HG02870 (cell line): ENCODE results near the gene TNIK.

Experiments
- ATAC-seq: cut with Tn5 transposase; IDR thresholded peaks from one replicate; pipeline ENCODE4 v1.9.1; 2021; ENCODE audit warnings: mild to moderate bottlenecking, moderate library complexity; ENCODE audit not compliant: unreplicated experiment

Gene TNIK

DNA sequence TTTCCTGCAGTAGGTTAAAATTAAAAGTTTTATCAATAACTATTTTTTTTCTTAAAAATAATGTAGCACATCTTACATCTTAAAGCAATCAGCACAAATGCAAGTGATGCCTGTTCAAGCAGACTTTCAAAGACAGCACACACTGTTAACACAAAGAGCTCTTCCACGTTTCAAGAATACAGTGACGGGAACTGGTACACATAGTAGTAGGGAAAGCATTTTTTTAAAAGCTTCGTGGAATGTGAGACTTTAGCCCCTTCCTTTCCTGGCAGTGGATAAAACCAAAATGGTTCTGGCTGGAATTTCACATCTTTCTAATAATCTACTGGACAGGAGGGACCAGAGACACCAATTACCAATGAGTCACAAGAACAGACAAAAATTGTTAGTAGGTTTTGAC lies 400.2 kb downstream of the TNIK start:
- ATAC-seq, result no peak

DNA sequence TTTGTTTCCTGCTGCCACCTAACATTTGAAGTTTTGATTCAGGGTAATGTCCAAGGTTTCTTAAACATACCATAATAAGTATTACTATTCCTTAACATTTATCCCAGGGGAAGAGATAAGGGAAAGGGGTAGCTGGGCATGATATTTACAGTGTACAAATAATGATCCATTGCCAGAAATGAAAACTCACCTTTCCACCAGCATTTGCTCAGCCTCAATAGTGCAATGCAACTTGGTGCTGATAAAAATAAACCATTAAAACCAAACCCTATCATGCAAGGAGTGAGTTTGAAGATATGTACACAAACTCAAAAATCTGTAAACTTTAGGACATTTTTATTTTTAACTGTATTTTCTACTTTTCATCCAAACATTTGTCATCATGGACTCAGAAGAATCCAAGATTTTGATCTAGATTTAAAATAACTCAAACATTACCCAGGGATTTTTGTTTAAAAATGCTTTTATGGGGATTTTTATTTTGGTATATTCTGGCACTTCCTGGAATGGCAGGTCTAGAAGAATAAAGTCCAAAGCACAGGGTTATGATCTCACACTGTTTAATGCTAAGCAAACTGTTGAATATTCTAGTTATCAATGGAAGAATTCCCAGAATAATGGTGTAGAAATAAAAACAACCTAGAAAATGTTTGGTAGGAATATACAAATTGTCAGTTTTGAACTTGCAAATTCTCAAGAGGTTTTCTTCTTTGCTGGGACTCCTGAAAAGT lies 401.2 kb downstream of the TNIK start:
- ATAC-seq, result no peak

DNA sequence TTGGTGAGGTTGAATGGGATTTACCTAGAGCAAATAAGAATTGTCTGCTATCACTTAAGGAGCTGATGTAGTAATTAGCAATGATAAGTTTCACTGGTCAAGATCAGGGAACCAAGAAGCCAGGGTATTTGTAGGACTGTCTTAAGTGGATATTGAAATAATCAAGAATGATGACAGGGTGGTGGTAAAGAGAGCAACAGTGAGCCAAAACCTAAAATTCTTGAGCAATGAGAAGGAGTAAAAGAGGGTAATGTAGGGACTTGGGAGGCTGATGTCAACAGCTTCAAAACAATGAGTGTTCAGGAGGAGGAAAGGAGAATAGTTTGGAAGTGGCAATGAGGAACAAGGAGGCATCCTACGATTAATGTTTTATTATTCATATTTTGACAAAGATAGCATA lies 402.1 kb downstream of the TNIK start:
- ATAC-seq, result no peak

GRCh38 chr3:171057072-171057471 lies 403.1 kb downstream of the TNIK start:
- ATAC-seq, result no peak

- no peak for ATAC-seq
These were observed 403.7 kb downstream of the TNIK start for GRCh38 chr3:171056528-171056927.

- no peak for ATAC-seq
These were observed 404.6 kb downstream of the TNIK start for GRCh38 chr3:171055336-171056178.

DNA sequence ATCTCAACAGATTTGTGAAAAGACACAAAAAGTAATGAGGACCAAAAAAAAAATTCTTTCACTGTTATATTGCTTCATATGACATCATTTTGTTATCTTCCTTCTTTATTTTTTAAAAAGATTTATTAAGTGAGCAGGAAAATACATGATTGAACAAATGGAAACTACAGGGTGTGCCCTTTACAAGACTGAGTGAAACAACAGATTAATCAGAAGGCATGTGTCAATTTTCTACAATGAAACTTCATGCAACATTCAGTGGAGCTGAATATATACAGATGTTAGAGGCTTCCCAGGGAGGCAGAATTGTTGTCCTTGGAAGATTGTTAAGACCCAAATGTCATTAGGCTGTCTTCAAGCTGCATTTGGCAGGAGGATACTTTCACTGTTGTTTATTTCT lies 405.3 kb downstream of the TNIK start:
- no peak for ATAC-seq

- ATAC-seq, result no peak
These were observed 406.0 kb downstream of the TNIK start for GRCh38 chr3:171054231-171054630.

DNA sequence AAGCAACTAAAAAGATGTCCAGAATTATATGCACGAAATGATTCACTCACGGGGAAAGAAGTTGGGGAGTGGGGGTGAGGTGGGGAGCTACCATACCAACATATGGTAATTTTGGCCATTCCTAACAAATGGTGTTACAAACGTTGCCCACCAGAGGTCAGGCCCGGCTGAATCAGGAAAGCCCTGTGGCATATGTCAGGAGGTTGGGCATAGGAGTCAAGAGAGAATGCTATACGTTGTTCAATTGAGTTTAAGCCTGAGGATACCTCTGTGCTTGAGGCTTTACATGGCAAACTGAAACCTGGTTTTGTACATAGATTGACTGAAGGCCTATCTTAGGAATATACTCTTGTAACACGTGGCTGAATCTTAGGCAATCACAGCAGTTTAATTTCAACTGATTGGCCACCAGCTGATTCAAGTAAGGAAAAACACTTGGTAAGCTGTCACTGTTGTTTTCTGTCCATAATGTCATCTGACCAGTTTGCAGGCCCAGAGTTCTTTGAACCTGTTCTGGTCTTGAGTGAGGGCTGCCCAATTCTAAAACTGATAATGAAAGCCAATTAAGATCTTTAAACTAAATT lies 410.3 kb downstream of the TNIK start:
- peak; percentile 89 for ATAC-seq

- ATAC-seq, result no peak
These were observed 413.4 kb downstream of the TNIK start for GRCh38 chr3:171046760-171047159.

DNA sequence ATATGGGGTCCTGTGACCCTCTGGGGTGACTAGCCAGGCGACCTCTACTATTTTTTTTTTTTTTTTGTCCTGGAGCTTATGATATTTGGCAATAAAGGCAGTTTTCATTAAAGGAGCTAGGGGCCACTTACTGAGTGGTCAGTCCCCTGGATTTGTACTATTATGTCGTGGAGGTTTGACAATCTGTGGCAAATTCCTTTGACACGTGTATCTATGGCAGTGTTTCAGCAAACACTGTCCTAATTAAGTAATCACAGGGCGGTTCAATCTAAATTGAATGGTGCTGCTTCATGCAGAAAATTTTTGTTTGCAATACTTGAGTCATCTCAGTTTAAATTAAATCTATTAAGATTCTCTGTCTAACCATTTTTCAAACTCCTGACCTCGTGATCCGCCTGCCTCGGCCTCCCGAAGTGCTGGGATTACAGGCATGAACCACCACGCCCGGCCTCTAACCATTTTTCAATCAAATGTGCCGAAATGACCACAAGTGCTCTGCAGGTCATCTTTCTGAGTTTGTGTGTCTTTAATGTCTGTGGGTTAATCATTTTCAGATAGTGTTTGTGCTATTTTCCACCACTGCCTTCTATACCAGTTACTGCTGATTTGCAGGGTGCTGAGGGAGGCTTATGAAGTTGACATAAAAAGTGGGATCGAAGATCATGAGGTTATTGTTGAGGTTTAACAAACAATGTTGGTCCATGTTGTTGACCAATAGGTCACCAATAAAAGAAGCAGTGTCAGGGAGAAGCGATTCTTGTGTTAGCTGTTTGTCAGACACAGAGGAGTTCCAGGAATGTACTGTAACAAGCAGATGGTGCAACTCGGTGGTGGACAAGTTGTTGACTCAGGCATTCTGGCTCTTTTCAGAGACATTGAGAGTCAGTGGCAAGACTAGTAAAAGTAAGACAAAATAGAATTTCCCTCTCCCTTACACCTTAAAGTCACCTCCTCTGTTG lies 415.1 kb downstream of the TNIK start:
- no peak for ATAC-seq

GRCh38 chr3:171044384-171044783 lies 415.8 kb downstream of the TNIK start:
- ATAC-seq, result no peak

- no peak for ATAC-seq
These were observed 420.5 kb downstream of the TNIK start for GRCh38 chr3:171039674-171040073.

DNA sequence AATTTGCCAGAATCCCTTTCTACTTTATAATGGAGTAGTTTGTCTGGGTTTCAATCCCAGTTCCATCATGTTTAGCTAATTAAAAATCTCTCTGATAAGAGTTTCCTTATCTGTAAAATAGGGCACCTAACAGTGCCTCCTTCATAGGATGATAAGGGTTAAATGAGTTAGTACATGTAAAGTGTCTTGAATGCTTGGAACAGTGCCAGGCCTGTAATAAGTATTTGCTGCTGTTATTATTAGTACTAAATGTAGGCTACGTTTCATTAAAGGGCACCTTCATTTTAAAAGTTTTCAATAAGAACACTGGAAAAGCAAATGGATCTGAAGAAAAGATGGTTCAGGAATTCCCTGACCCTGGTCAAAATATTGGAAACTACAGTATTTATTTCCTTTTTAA lies 421.9 kb downstream of the TNIK start:
- no peak for ATAC-seq

GRCh38 chr3:171028779-171029232 lies 431.4 kb downstream of the TNIK start:
- ATAC-seq, result no peak

DNA sequence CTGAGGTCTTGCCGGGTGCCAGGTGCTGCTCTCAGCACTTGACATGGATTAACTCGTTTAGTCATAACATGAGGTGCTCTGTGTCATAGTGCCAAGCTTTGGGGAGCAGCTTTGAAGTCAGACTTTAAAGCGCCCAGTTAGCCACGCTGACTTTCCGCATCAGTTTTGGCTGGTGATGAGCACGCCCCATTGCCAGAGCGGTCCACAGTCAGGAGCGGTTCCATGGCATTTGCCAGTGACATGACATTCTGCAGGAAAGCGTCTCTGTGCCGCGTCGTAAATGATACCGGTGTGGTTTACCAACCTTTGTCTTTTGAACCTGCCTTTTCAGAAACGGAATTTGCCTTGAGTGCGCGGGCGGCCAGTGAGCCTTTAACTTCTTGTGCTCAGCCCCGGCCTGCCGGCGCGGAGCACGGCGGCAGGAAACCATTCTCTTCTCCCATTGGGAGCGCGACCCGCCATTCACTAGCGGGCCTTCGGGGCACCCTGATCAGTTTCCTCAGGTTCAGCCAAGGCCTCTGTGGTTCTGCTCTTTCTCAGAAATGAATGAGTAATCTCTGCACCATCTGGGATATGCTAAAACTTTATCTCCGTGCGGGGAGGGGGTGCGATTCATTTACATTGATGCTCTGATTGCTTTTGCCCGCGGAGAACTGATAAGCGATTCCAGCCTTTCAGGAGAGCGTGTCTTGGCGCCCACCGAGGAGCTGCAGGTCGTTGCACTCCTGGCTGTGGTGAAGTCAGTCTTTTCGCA lies 432.0 kb downstream of the TNIK start:
- ATAC-seq, result no peak

GRCh38 chr3:171026597-171027293 lies 433.5 kb downstream of the TNIK start, which contains the start of gene SLC2A2:
SLC2A2 (minus strand) TSS chr3:171026720; CDS start chr3:171026670, 50 bp downstream.
- no peak for ATAC-seq

GRCh38 chr3:171023566-171023965 lies 436.6 kb downstream of the TNIK start:
- ATAC-seq, result no peak

DNA sequence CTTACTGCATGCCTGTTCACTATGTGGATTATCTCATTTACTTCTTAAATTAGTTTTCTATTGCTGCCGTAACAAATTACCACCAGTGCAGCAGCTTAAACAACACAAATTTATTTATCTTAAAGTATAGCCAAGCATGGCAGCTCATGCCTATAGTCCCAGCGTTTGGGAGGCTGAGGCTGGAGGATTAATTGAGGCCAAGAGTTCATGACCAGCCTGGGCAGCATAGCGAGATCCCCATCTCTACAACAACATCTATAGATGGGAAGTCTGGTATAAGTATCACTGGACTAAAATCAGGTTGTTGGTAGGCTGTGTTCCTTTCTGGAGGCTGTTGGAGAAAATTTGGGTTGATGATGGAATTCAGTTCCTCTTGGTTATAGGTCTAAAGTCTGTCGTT lies 438.8 kb downstream of the TNIK start:
- no peak for ATAC-seq
